Hepatocyte (in vitro differentiated cells): ENCODE data around the gene MALAT1. TPM values are rescaled to one million over a fixed set of nuclear protein-coding genes. Genes with fewer than 3 reads are reported as not detected.

ENCODE experiments used
- DNase-seq: peaks from one replicate; pipeline ENCODE4 v3.0.0-alpha.2; 2016; ENCODE audit warnings: low spot score
- H2AFZ ChIP-seq: fragments of 200-600 bp; sonication (generic); 2 replicates; pipeline ENCODE4 v1.6.0; 2016; ENCODE audit warnings: antibody characterized with exemption, mild to moderate bottlenecking
- H3K27ac ChIP-seq: fragments of 200-600 bp; sonication (generic); 2 replicates; pipeline ENCODE4 v1.5.1; 2016; ENCODE audit warnings: mild to moderate bottlenecking
- H3K27me3 ChIP-seq: fragments of 200-600 bp; sonication (generic); 2 replicates; pipeline ENCODE4 v1.6.1; 2016
- H3K36me3 ChIP-seq: fragments of 200-600 bp; sonication (generic); replicated peaks from 2 replicates; pipeline ENCODE4 v1.5.1; 2016; ENCODE audit warnings: low read depth; ENCODE audit not compliant: insufficient read depth
- H3K4me1 ChIP-seq: fragments of 200-600 bp; sonication (generic); 2 replicates; pipeline ENCODE4 v1.5.1; 2016; ENCODE audit warnings: mild to moderate bottlenecking, moderate library complexity; ENCODE audit not compliant: insufficient read depth
- H3K4me2 ChIP-seq: fragments of 200-600 bp; sonication (generic); 2 replicates; pipeline ENCODE4 v1.6.0; 2016
- H3K4me3 ChIP-seq: fragments of 200-600 bp; sonication (generic); 2 replicates; pipeline ENCODE4 v1.5.1; 2016; ENCODE audit warnings: mild to moderate bottlenecking
- H3K79me2 ChIP-seq: fragments of 200-600 bp; sonication (generic); 2 replicates; pipeline ENCODE4 v1.6.0; 2017; ENCODE audit warnings: mild to moderate bottlenecking
- H3K9me2 ChIP-seq: fragments of 200-600 bp; sonication (generic); replicated peaks from 2 replicates; pipeline ENCODE4 v1.6.0; 2017; ENCODE audit warnings: mild to moderate bottlenecking; ENCODE audit not compliant: insufficient read depth
- H3K9me3 ChIP-seq: fragments of 200-600 bp; sonication (generic); 2 replicates; pipeline ENCODE4 v1.5.1; 2016; ENCODE audit warnings: low read depth, mild to moderate bottlenecking
- H4K20me1 ChIP-seq: fragments of 200-600 bp; sonication (generic); 2 replicates; pipeline ENCODE4 v1.6.0; 2016; ENCODE audit warnings: mild to moderate bottlenecking; ENCODE audit not compliant: insufficient read depth, poor library complexity, severe bottlenecking
- EZH2 ChIP-seq: fragments of 200-600 bp; sonication (generic); IDR thresholded peaks from 2 replicates; pipeline ENCODE4 v1.6.1; 2016; ENCODE audit warnings: antibody characterized with exemption, mild to moderate bottlenecking, borderline replicate concordance
- EZH2phosphoT487 ChIP-seq: fragments of 200-600 bp; sonication (generic); IDR thresholded peaks from one replicate; pipeline ENCODE4 v1.6.1; 2018; ENCODE audit warnings: antibody characterized with exemption, mild to moderate bottlenecking, low read depth, moderate library complexity; ENCODE audit not compliant: unreplicated experiment, severe bottlenecking
- WGBS: methylation state at CpG from one replicate; pipeline ENCODE4 v1.1.6; 2016; ENCODE audit warnings: low lambda C conversion rate; ENCODE audit errors: missing lambda C conversion rate; 5-methylcytosine and 5-hydroxymethylcytosine counted together
- polyA plus RNA-seq: library from polyadenylated mRNA; unstranded; fragments of >200 nt; fragmentation: Nextera tagmentation; extraction: Ambion mirVana; gene quantifications from 2 replicates; pipeline ENCODE4 v1.2.1, GENCODE V29; 2016
- total RNA-seq: library from RNA; depleted of rRNA; stranded (reverse); fragments of >200 nt; gene quantifications from 2 replicates; pipeline ENCODE4 v1.2.3, GENCODE V29; 2014
- TF ChIP-seq, protein P1 (sequence below): fragments of 200-600 bp; sonication (generic); IDR thresholded peaks from 2 replicates; pipeline ENCODE4 v1.5.1; 2016; ENCODE audit warnings: antibody characterized with exemption, mild to moderate bottlenecking; ENCODE audit not compliant: poor library complexity

MALAT1 gene
- total and polyA plus RNA-seq, 2 experiments from 2014 or later: 8,000 to 16,690 TPM

DNA sequence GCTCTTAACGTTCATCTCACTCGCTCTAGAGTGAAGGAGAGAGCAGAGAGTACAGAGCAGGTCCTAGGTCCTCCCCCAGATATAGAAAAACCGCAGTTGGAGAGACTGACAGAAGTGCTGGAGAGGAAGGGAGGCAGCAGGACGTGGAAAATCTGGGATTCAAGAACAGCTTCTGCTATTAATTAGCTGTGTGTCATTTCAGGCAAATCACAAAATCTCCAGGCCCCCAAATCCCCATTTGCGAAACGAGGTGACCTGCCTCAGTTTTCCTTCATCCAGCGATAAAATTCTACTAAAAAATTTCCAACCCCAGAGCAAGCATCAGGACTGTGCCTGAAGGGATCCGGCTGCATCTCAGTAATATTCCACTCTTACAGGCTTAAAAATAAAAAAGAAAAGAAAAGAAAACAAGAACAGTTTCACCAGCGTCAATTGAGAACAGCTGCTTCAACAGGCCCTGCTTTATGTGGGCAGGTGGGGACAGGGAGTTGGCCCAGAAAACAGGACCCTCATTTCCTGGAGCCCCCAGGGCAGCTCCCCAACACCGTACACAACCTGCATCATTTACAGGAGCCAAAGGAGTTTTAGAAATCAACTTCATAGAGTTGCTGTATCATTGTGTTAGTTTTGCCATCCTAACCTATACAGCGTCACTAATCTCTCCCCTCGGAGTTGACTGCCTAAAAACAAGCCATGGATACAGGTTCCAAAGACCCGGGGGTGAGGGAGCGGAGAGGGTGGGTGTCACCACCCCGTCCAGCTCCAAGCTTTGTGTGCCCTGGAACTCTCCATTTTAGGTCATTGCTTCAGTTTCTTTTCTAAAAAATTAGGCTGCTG is 2.3 kb upstream of the MALAT1 start:
- TF ChIP-seq EZH2: no peak
- TF ChIP-seq, protein P1, sequence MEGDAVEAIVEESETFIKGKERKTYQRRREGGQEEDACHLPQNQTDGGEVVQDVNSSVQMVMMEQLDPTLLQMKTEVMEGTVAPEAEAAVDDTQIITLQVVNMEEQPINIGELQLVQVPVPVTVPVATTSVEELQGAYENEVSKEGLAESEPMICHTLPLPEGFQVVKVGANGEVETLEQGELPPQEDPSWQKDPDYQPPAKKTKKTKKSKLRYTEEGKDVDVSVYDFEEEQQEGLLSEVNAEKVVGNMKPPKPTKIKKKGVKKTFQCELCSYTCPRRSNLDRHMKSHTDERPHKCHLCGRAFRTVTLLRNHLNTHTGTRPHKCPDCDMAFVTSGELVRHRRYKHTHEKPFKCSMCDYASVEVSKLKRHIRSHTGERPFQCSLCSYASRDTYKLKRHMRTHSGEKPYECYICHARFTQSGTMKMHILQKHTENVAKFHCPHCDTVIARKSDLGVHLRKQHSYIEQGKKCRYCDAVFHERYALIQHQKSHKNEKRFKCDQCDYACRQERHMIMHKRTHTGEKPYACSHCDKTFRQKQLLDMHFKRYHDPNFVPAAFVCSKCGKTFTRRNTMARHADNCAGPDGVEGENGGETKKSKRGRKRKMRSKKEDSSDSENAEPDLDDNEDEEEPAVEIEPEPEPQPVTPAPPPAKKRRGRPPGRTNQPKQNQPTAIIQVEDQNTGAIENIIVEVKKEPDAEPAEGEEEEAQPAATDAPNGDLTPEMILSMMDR: no peak
- TF ChIP-seq EZH2phosphoT487: no peak
- H3K4me1 ChIP-seq: peaks cover 54% of the 10 kb centered on the region
- H2AFZ ChIP-seq: no peak overlapping the region
- peaks cover 25% of the 10 kb centered on the region for H4K20me1 ChIP-seq
- H3K36me3 ChIP-seq: peaks cover 10% of the 10 kb centered on the region
- H3K79me2 ChIP-seq: peaks cover 73% of the 10 kb centered on the region
- H3K4me3 ChIP-seq: peak overlapping the region; percentile 6
- H3K9me3 ChIP-seq: no peaks in the 10 kb centered on the region
- no peaks in the 10 kb centered on the region for H3K9me2 ChIP-seq
- WGBS: 41% methylated on average over 15 of the region's 15 CpGs
- H3K27ac ChIP-seq: peak overlapping the region; percentile 96
- no peaks in the 10 kb centered on the region for H3K27me3 ChIP-seq
- DNase-seq: peak; percentile 24
- H3K4me2 ChIP-seq: peak overlapping the region; percentile 72

DNA sequence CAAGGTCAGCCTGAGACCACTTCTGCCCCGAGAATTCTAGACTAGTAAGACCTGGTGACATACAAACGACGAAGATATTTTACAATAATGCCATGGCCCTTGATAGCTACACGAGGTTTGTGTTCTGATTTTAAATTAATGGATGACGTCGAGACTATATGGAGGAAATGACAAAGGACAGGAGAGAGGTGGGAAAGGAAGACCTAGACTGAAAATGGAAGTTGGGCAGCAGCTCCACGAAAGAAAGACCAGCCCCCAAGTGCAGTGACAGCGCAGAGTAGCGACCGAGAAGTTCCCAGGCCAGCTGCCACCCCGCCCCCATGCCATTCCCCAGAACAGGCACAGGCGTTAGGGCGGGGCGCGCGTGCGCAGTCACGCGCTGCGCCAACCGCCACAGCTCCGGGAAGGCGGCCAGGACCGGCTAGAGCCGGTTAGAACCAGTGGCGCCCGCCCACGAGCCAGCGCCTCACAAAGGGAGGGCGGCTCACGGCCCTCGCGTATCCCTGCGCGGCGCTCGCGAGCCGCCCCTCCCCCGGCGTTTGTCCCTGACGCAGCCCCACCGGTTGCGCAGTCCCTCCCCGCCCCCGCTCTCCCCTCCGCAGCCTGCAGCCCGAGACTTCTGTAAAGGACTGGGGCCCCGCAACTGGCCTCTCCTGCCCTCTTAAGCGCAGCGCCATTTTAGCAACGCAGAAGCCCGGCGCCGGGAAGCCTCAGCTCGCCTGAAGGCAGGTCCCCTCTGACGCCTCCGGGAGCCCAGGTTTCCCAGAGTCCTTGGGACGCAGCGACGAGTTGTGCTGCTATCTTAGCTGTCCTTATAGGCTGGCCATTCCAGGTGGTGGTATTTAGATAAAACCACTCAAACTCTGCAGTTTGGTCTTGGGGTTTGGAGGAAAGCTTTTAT is 1.5 kb upstream of the MALAT1 start:
- Histone ChIP-seq H3K4me3 (peak overlapping the region; percentile 54), H3K4me2 (peak overlapping the region; percentile 92), H4K20me1 (peaks cover 34% of the 10 kb centered on the region), H3K79me2 (peaks cover 82% of the 10 kb centered on the region), H3K27me3 (no peaks in the 10 kb centered on the region), H3K27ac (peak overlapping the region; percentile 99), H3K9me2 (no peaks in the 10 kb centered on the region), H3K36me3 (peaks cover 16% of the 10 kb centered on the region), H2AFZ (no peak overlapping the region), H3K9me3 (no peaks in the 10 kb centered on the region), H3K4me1 (peaks cover 46% of the 10 kb centered on the region)
- TF ChIP-seq, protein P1: no peak
- TF ChIP-seq EZH2: no peak
- no peak for TF ChIP-seq EZH2phosphoT487
- DNase-seq: peak; percentile 100
- WGBS: 3% methylated on average over 34 of the region's 61 CpGs

DNA sequence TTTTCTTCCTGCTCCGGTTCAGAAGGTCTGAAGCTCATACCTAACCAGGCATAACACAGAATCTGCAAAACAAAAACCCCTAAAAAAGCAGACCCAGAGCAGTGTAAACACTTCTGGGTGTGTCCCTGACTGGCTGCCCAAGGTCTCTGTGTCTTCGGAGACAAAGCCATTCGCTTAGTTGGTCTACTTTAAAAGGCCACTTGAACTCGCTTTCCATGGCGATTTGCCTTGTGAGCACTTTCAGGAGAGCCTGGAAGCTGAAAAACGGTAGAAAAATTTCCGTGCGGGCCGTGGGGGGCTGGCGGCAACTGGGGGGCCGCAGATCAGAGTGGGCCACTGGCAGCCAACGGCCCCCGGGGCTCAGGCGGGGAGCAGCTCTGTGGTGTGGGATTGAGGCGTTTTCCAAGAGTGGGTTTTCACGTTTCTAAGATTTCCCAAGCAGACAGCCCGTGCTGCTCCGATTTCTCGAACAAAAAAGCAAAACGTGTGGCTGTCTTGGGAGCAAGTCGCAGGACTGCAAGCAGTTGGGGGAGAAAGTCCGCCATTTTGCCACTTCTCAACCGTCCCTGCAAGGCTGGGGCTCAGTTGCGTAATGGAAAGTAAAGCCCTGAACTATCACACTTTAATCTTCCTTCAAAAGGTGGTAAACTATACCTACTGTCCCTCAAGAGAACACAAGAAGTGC is 661 bp upstream of the MALAT1 start:
- peaks cover 21% of the 10 kb centered on the region for H3K36me3 ChIP-seq
- peaks cover 89% of the 10 kb centered on the region for H3K79me2 ChIP-seq
- H3K27ac ChIP-seq: peak overlapping the region; percentile 99
- DNase-seq: peak; percentile 73
- H4K20me1 ChIP-seq: peaks cover 42% of the 10 kb centered on the region
- peaks cover 38% of the 10 kb centered on the region for H3K4me1 ChIP-seq
- no peaks in the 10 kb centered on the region for H3K27me3 ChIP-seq
- H3K4me3 ChIP-seq: peak overlapping the region; percentile 54
- no peaks in the 10 kb centered on the region for H3K9me2 ChIP-seq
- TF ChIP-seq, protein P1: no peak
- TF ChIP-seq EZH2phosphoT487 (no peak), EZH2 (no peak)
- H2AFZ ChIP-seq: no peak overlapping the region
- H3K4me2 ChIP-seq: peak overlapping the region; percentile 92
- WGBS: 7% methylated on average over 24 of the region's 24 CpGs
- H3K9me3 ChIP-seq: no peaks in the 10 kb centered on the region
